ENCODE measurements around the gene MTHFD2L. TPM values are rescaled to one million over a fixed set of nuclear protein-coding genes. Genes with fewer than 3 reads are reported as not detected.

MTHFD2L gene
- total and polyA plus RNA-seq, 2 of the 8 experiments (the other 6 are each of a cell fraction or from before 2014, with no cell fraction given): 5.4 to 15.0 TPM

GRCh38 chr4:74252933-74253332, 95.0 kb downstream of the MTHFD2L start:
- POLR2A ChIA-PET (ENCODE audit: partially characterized antibody): no interaction called here
- H4K8ac ChIP-seq (ENCODE audit: extremely low read depth, insufficient read depth, low read length): no peak overlapping the region
- H3K4me2 ChIP-seq (ENCODE audit: insufficient read depth in 1 of 2, low read depth in 2 of 2, low read length in 2 of 2): no peak overlapping the region
- H3K4ac ChIP-seq (replicated peaks; ENCODE audit: insufficient read length, low read depth, low read length): no peak overlapping the region
- H2BK20ac ChIP-seq (ENCODE audit: low read length): no peak overlapping the region
- H3K79me1 ChIP-seq (ENCODE audit: low read depth, low read length): no peaks in the 10 kb centered on the region
- no peak for DNase-seq (ENCODE audit: low read depth in 1 of 2, low spot score in 2 of 2)
- no peak overlapping the region for H3K56ac ChIP-seq (replicated peaks; ENCODE audit: insufficient read length, low read depth, low read length)
- H4K91ac ChIP-seq (replicated peaks; ENCODE audit: insufficient read length, low read length): no peak overlapping the region
- H3K23ac ChIP-seq (ENCODE audit: insufficient read length): no peak overlapping the region
- H3K36me3 ChIP-seq (ENCODE audit: control insufficient read depth in 2 of 4, insufficient read depth in 4 of 4, low read length in 3 of 4): no peaks in the 10 kb centered on the region
- no peak overlapping the region for H3K4me3 ChIP-seq (ENCODE audit: extremely low read depth in 1 of 4, insufficient read depth in 2 of 4, low read depth in 3 of 4, low read length in 4 of 4)
- H3K9ac ChIP-seq (replicated peaks in 1 of 4; ENCODE audit: extremely low read depth in 1 of 4, low read depth in 3 of 4, low read length in 3 of 4): no peak overlapping the region
- no peak overlapping the region for H4K5ac ChIP-seq (ENCODE audit: insufficient read length, low read depth, low read length)
- no peaks in the 10 kb centered on the region for H3K4me1 ChIP-seq (replicated peaks in 1 of 4; ENCODE audit: control insufficient read depth in 3 of 4, insufficient read depth in 4 of 4, low read length in 3 of 4)
- no peak overlapping the region for H2BK12ac ChIP-seq (ENCODE audit: low read depth, low read length)
- no peak overlapping the region for H2AK5ac ChIP-seq (ENCODE audit: low read depth, low read length)
- H2BK15ac ChIP-seq (ENCODE audit: low read length): no peak overlapping the region
- H3K79me2 ChIP-seq (ENCODE audit: control insufficient read depth in 1 of 2, insufficient read depth in 2 of 2, low read length in 2 of 2): no peaks in the 10 kb centered on the region
- no peak overlapping the region for H2BK5ac ChIP-seq (ENCODE audit: low read depth, low read length)
- TF ChIP-seq KDM4A (IDR thresholded peaks at IDR 0.05; ENCODE audit: low read depth, low read length, severe bottlenecking) (no peak), PHF8 (conservative IDR thresholded peaks at IDR 0.05; ENCODE audit: low read depth, low read length) (no peak), TCF12 (IDR thresholded peaks at IDR 0.05; ENCODE audit: low read depth, low read length) (no peak), MAFK (IDR thresholded peaks at IDR 0.05; ENCODE audit: low read depth, low read length) (no peak), SIRT6 (IDR thresholded peaks at IDR 0.05; ENCODE audit: low read length) (no peak), SIX5 (IDR thresholded peaks at IDR 0.05; ENCODE audit: low read depth, low read length) (no peak), GTF2F1 (IDR thresholded peaks at IDR 0.05; ENCODE audit: borderline replicate concordance, low read depth, low read length) (no peak), BACH1 (IDR thresholded peaks at IDR 0.05; ENCODE audit: low read length) (no peak), KDM5A (IDR thresholded peaks at IDR 0.05; ENCODE audit: low read length) (no peak), SP4 (IDR thresholded peaks at IDR 0.05; ENCODE audit: low read length) (no peak), SAP30 (IDR thresholded peaks at IDR 0.05; ENCODE audit: insufficient read depth, insufficient replicate concordance, low read length) (no peak), RFX5 (IDR thresholded peaks at IDR 0.05; ENCODE audit: borderline replicate concordance, low read depth, low read length) (no peak), SIN3A (conservative IDR thresholded peaks at IDR 0.05 in 1 of 2, IDR thresholded peaks at IDR 0.05 in 1 of 2; ENCODE audit: low read depth in 1 of 2, low read length in 2 of 2) (no peak), TAF1 (IDR thresholded peaks at IDR 0.05; ENCODE audit: low read depth, low read length) (no peak), YY1 (IDR thresholded peaks at IDR 0.05; ENCODE audit: low read depth, low read length) (no peak)
- H3K18ac ChIP-seq (ENCODE audit: extremely low read depth, low read length): no peak overlapping the region
- no peak overlapping the region for H2AFZ ChIP-seq (ENCODE audit: low read length)
- no peak overlapping the region for H3K27ac ChIP-seq (ENCODE audit: low read depth, low read length)
- no peaks in the 10 kb centered on the region for H4K20me1 ChIP-seq (replicated peaks in 1 of 2; ENCODE audit: control insufficient read depth in 1 of 2, insufficient read depth in 2 of 2, low read length in 2 of 2)
- no peak overlapping the region for H2BK120ac ChIP-seq (replicated peaks; ENCODE audit: low read depth, low read length)
- peaks cover 3 to 6% of the 10 kb centered on the region in 2 experiments; a peak in 2 of 4 replicates for H3K9me3 ChIP-seq (ENCODE audit: insufficient read depth in 2 of 2, low read depth in 1 of 2, low read length in 1 of 2)
- CTCF ChIA-PET (ENCODE audit: partially characterized antibody): no interaction called here
- H3K14ac ChIP-seq (ENCODE audit: insufficient read length): no peak overlapping the region
- FAIRE-seq: no peak
- no peaks in the 10 kb centered on the region for H3K27me3 ChIP-seq (replicated peaks in 1 of 4; ENCODE audit: control insufficient read depth in 3 of 4, extremely low read depth in 1 of 4, insufficient read depth in 3 of 4, low read length in 3 of 4)
- H3K23me2 ChIP-seq (ENCODE audit: low read depth, low read length): no peaks in the 10 kb centered on the region

Measured in H1 (cell line).